ENCODE data around the gene HLA-B.
"Not testable (repeated sequence)": the region's sequence is repeated elsewhere in the genome, so short reads cannot be mapped to it uniquely, and the experiment has no call there.

The HLA-B gene

GRCh38 chr6:31383149-31383548 is 26.2 kb upstream of the HLA-B start:
- no peak for DNase-seq (ENCODE audit: low read depth)

GRCh38 chr6:31381666-31382065 is 24.7 kb upstream of the HLA-B start:
- DNase-seq (ENCODE audit: low read depth), result no peak

GRCh38 chr6:31379850-31380249 is 22.9 kb upstream of the HLA-B start:
- DNase-seq (ENCODE audit: low read depth), result no peak

- no peak for DNase-seq (ENCODE audit: low read depth)
Observed at GRCh38 chr6:31378721-31379103, 21.7 kb upstream of the HLA-B start.

GRCh38 chr6:31378062-31378720 is 21.2 kb upstream of the HLA-B start:
- DNase-seq (ENCODE audit: low read depth), result no peak

GRCh38 chr6:31377029-31377428 is 20.1 kb upstream of the HLA-B start:
- DNase-seq (ENCODE audit: low read depth), result no peak

- no peak for DNase-seq (ENCODE audit: low read depth)
Observed at GRCh38 chr6:31375699-31376098, 18.7 kb upstream of the HLA-B start.

- not testable (repeated sequence) for DNase-seq (ENCODE audit: low read depth)
Observed at GRCh38 chr6:31374118-31374517, 17.1 kb upstream of the HLA-B start.

- DNase-seq (ENCODE audit: low read depth), result no peak
Observed at GRCh38 chr6:31368461-31368860, 11.5 kb upstream of the HLA-B start.

GRCh38 chr6:31366693-31367470 is 9.9 kb upstream of the HLA-B start:
- peak; percentile 87 for DNase-seq (ENCODE audit: low read depth)

GRCh38 chr6:31365864-31366263 is 8.9 kb upstream of the HLA-B start:
- no peak for DNase-seq (ENCODE audit: low read depth)

- no peak for DNase-seq (ENCODE audit: low read depth)
Observed at GRCh38 chr6:31363811-31364210, 6.8 kb upstream of the HLA-B start.

GRCh38 chr6:31362751-31363150 is 5.8 kb upstream of the HLA-B start:
- no peak for DNase-seq (ENCODE audit: low read depth)

- no peak for DNase-seq (ENCODE audit: low read depth)
Observed at GRCh38 chr6:31359581-31359980, 2.6 kb upstream of the HLA-B start.

GRCh38 chr6:31358302-31358701 is 1.3 kb upstream of the HLA-B start:
- no peak for DNase-seq (ENCODE audit: low read depth)

GRCh38 chr6:31357886-31358285 is 907 bp upstream of the HLA-B start:
- no peak for DNase-seq (ENCODE audit: low read depth)

GRCh38 chr6:31356216-31356945 is 598 bp downstream of the HLA-B start:
- DNase-seq (ENCODE audit: low read depth), result no peak

- DNase-seq (ENCODE audit: low read depth), result no peak
Observed at GRCh38 chr6:31355583-31355948, 1.4 kb downstream of the HLA-B start.

GRCh38 chr6:31354864-31355582 is 2.0 kb downstream of the HLA-B start:
- DNase-seq (ENCODE audit: low read depth), result no peak

GRCh38 chr6:31354158-31354863 is 2.7 kb downstream of the HLA-B start:
- DNase-seq (ENCODE audit: low read depth), result no peak

GRCh38 chr6:31353384-31353945 is 3.5 kb downstream of the HLA-B start:
- DNase-seq (ENCODE audit: low read depth), result no peak
